ENCODE data around the gene BIK. TPM values are rescaled to one million over a fixed set of nuclear protein-coding genes. Genes with fewer than 3 reads are reported as not detected.
"Not testable (repeated sequence)": the region's sequence is repeated elsewhere in the genome, so short reads cannot be mapped to it uniquely, and the experiment has no call there.

Gene BIK
- total RNA-seq, 1 donor from 2014 or later: 9.9 TPM

DNA sequence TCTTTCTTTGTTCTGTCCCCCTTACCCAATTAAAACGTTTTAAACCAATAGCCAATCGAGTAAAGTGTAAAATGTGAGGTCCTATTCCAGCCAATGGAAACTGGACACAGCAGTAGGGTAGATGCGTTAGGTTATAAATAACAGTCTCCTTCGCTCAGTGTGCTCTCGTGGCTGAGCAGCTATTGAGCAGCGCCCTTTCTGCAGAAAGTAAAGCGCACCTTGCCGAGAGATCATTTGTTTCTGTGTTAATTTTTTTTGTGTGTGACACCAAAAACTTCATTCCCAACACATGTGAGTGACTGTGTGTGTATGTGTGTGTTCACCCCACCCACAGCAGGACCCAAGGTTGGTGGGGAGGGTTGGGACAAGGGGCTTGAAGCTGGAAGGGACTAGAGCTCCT lies 14.1 kb upstream of the BIK start:
- no peak overlapping the region for H3K27ac Mint-ChIP-seq
- H3K36me3 Mint-ChIP-seq: peaks cover 5% of the 10 kb centered on the region
- TF ChIP-seq, protein P1, sequence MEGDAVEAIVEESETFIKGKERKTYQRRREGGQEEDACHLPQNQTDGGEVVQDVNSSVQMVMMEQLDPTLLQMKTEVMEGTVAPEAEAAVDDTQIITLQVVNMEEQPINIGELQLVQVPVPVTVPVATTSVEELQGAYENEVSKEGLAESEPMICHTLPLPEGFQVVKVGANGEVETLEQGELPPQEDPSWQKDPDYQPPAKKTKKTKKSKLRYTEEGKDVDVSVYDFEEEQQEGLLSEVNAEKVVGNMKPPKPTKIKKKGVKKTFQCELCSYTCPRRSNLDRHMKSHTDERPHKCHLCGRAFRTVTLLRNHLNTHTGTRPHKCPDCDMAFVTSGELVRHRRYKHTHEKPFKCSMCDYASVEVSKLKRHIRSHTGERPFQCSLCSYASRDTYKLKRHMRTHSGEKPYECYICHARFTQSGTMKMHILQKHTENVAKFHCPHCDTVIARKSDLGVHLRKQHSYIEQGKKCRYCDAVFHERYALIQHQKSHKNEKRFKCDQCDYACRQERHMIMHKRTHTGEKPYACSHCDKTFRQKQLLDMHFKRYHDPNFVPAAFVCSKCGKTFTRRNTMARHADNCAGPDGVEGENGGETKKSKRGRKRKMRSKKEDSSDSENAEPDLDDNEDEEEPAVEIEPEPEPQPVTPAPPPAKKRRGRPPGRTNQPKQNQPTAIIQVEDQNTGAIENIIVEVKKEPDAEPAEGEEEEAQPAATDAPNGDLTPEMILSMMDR (IDR thresholded peaks at IDR 0.05; ENCODE audit: unreplicated experiment): no peak
- DNase-seq (ENCODE audit: low spot score in 2 of 2, unreplicated experiment in 2 of 2): no peak
- H3K9me3 Mint-ChIP-seq: peaks cover 8% of the 10 kb centered on the region
- H3K4me1 Mint-ChIP-seq: peaks cover 16% of the 10 kb centered on the region
- H3K27me3 Mint-ChIP-seq (ENCODE audit: low read depth): no peaks in the 10 kb centered on the region
- H3K4me3 Mint-ChIP-seq: no peak overlapping the region

DNA sequence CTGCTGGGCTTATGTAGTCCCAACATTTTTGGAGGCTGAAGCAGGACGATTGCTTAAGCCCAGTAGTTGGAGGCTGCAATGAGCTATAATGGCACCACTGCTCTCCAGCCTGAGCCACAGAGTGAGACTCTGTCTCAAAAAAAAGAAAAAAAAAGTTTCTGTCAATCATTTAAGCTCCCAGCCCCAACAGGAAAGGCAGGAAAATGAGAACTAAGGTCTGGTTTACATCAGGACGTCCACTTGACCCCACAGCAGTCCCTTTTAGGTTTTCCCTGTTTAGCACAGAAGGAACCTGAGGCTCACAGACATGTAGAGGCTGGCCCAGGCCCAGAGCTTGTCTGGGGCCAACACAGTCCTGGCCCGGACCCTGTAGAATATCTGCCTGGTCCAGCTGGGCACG lies 12.2 kb upstream of the BIK start:
- Mint-ChIP-seq H3K27me3 (ENCODE audit: low read depth) (no peaks in the 10 kb centered on the region), H3K27ac (no peak overlapping the region), H3K36me3 (peaks cover 5% of the 10 kb centered on the region), H3K4me3 (no peak overlapping the region), H3K4me1 (peaks cover 19% of the 10 kb centered on the region), H3K9me3 (peaks cover 8% of the 10 kb centered on the region)
- TF ChIP-seq, protein P1 (IDR thresholded peaks at IDR 0.05; ENCODE audit: unreplicated experiment): no peak
- no peak for DNase-seq (ENCODE audit: low spot score in 2 of 2, unreplicated experiment in 2 of 2)

- Mint-ChIP-seq H3K9me3 (peaks cover 8% of the 10 kb centered on the region), H3K36me3 (peaks cover 5% of the 10 kb centered on the region), H3K4me1 (peaks cover 26% of the 10 kb centered on the region), H3K4me3 (no peak overlapping the region), H3K27me3 (ENCODE audit: low read depth) (no peaks in the 10 kb centered on the region), H3K27ac (peak overlapping the region; percentile 12)
- TF ChIP-seq, protein P1 (IDR thresholded peaks at IDR 0.05; ENCODE audit: unreplicated experiment): no peak
- DNase-seq (ENCODE audit: low spot score in 2 of 2, unreplicated experiment in 2 of 2): no peak
Observed at GRCh38 chr22:43099095-43099494, 11.5 kb upstream of the BIK start.

DNA sequence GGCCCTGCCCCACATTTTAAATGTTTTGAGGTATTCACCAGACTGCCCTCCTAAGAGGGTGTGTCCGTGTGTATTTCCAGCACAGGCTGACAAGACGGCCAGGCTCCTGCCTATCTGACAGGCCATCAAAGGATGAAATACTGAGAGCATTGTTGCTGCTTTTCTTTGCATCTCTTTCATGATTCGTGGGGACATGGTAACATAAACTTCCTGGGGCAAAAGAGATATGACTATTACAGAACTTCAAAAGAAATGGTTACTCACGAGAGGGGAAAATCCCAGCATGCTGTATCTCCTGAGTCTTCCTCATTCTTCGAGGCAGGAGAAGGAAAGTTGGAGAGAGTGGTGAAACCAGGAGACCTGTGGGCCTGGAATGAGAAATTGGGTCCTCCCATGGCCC lies 10.3 kb upstream of the BIK start:
- Mint-ChIP-seq H3K27me3 (ENCODE audit: low read depth) (no peaks in the 10 kb centered on the region), H3K4me1 (peaks cover 29% of the 10 kb centered on the region), H3K9me3 (peaks cover 8% of the 10 kb centered on the region), H3K4me3 (no peak overlapping the region), H3K36me3 (peaks cover 5% of the 10 kb centered on the region), H3K27ac (peak overlapping the region; percentile 71)
- TF ChIP-seq, protein P1 (IDR thresholded peaks at IDR 0.05; ENCODE audit: unreplicated experiment): no peak
- no peak for DNase-seq (ENCODE audit: low spot score in 2 of 2, unreplicated experiment in 2 of 2)

DNA sequence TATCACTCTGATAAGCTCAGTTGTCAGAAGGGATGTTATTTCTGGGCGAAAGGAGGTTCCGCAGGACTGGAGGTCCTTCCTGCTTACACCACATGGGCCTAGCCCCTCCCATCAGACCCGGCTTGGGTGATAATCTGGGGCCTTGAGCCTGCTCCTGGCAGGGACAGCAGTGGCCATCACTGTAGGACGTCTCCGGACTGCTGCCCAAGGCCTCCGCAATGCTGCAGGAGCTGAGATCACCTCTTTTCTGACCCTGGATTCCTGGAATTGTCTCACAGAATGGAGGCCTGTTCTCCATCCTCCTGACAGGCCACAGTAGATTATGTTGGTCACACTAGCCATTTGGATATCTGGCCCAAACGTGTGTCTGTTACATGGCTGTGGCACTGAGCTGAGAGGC lies 9.2 kb upstream of the BIK start:
- Mint-ChIP-seq H3K36me3 (peaks cover 1% of the 10 kb centered on the region), H3K27ac (peak overlapping the region; percentile 71), H3K4me3 (no peak overlapping the region), H3K4me1 (peaks cover 29% of the 10 kb centered on the region), H3K27me3 (ENCODE audit: low read depth) (no peaks in the 10 kb centered on the region), H3K9me3 (peaks cover 2% of the 10 kb centered on the region)
- TF ChIP-seq, protein P1 (IDR thresholded peaks at IDR 0.05; ENCODE audit: unreplicated experiment): no peak
- no peak for DNase-seq (ENCODE audit: low spot score in 2 of 2, unreplicated experiment in 2 of 2)

GRCh38 chr22:43104056-43104625 lies 6.4 kb upstream of the BIK start:
- H3K36me3 Mint-ChIP-seq; DNase-seq (ENCODE audit: low spot score in 2 of 2, unreplicated experiment in 2 of 2); H3K27me3 Mint-ChIP-seq (ENCODE audit: low read depth); H3K9me3 Mint-ChIP-seq; H3K4me3 Mint-ChIP-seq: not testable (repeated sequence)
- Mint-ChIP-seq H3K4me1 (peaks cover 26% of the 10 kb centered on the region), H3K27ac (peak overlapping the region; percentile 91)

GRCh38 chr22:43104950-43105349 lies 5.6 kb upstream of the BIK start:
- H3K9me3 Mint-ChIP-seq; DNase-seq (ENCODE audit: low spot score in 2 of 2, unreplicated experiment in 2 of 2); H3K4me3 Mint-ChIP-seq; H3K36me3 Mint-ChIP-seq: not testable (repeated sequence)
- peaks cover 10% of the 10 kb centered on the region for H3K27me3 Mint-ChIP-seq (ENCODE audit: low read depth)
- H3K27ac Mint-ChIP-seq: peak overlapping the region; percentile 53
- peaks cover 25% of the 10 kb centered on the region for H3K4me1 Mint-ChIP-seq
